GM12891 (cell line): ENCODE data around the gene RAB40C.
A peak's percentile ranks its signal among the peaks of the same experiment; 100 is the strongest.

Source experiments
- DNase-seq: peaks from one replicate; pipeline ENCODE4 v3.0.0; 2011; ENCODE audit warnings: low spot score; ENCODE audit not compliant: insufficient read length
- FAIRE-seq: peaks from 2 replicates; lab custom pipeline; 2011; peaks lifted over from hg19 to GRCh38; lab: Jason Lieb, UNC
- PAX5 ChIP-seq: IDR thresholded peaks from 2 replicates; pipeline ENCODE4 v1.6.1; 2011; ENCODE audit warnings: low read length, moderate library complexity, mild to moderate bottlenecking; ENCODE audit not compliant: insufficient read depth, severe bottlenecking
- POLR2A ChIP-seq: IDR thresholded peaks from 2 replicates; pipeline ENCODE4 v1.6.1; 2011; ENCODE audit warnings: low read depth, low read length, control low read depth
- POLR2AphosphoS5 ChIP-seq: IDR thresholded peaks from 2 replicates; pipeline ENCODE4 v1.6.1; 2011; ENCODE audit warnings: low read depth, low read length, control low read depth
- POU2F2 ChIP-seq: IDR thresholded peaks from 2 replicates; pipeline ENCODE4 v1.6.1; 2011; ENCODE audit warnings: low read depth, mild to moderate bottlenecking, control low read depth, low read length, moderate library complexity
- SPI1 ChIP-seq: IDR thresholded peaks from 2 replicates; pipeline ENCODE4 v1.6.1; 2011; ENCODE audit warnings: low read depth, low read length, control low read depth
- TAF1 ChIP-seq: IDR thresholded peaks from 2 replicates; pipeline ENCODE4 v1.6.1; 2011; ENCODE audit warnings: low read depth, low read length, control low read depth

Gene RAB40C

GRCh38 chr16:659618-660017, 69.8 kb downstream of the RAB40C start:
- FAIRE-seq (no peak), DNase-seq (no peak)
- no peak for TF ChIP-seq TAF1
- no peak for TF ChIP-seq POU2F2
- no peak for TF ChIP-seq SPI1
- no peak for TF ChIP-seq POLR2A
- TF ChIP-seq POLR2AphosphoS5 = no peak
- no peak for TF ChIP-seq PAX5

GRCh38 chr16:660132-660458, 70.2 kb downstream of the RAB40C start:
- TF ChIP-seq TAF1 = no peak
- no peak for TF ChIP-seq PAX5
- no peak for DNase-seq
- FAIRE-seq = no peak

GRCh38 chr16:660459-661183, 70.8 kb downstream of the RAB40C start:
- FAIRE-seq (peak; percentile 88), DNase-seq (peak; percentile 97)

GRCh38 chr16:661184-661821, 71.4 kb downstream of the RAB40C start:
- TF ChIP-seq PAX5 (no peak), SPI1 (no peak), POLR2AphosphoS5 (no peak), TAF1 (no peak), POU2F2 (no peak), POLR2A (no peak)
- FAIRE-seq (no peak), DNase-seq (no peak)

More at GRCh38 chr16:660459-661183, 70.8 kb downstream of the RAB40C start:
- no peak for TF ChIP-seq POLR2A

- TF ChIP-seq TAF1 (no peak), SPI1 (no peak), POU2F2 (no peak), POLR2AphosphoS5 (no peak)
- no peak for DNase-seq
- FAIRE-seq = no peak
These were observed 72.2 kb downstream of the RAB40C start for GRCh38 chr16:662095-662494.

GRCh38 chr16:662597-662996, 72.7 kb downstream of the RAB40C start:
- DNase-seq (no peak), FAIRE-seq (no peak)
- TF ChIP-seq PAX5 (no peak), POU2F2 (no peak), POLR2A (no peak), TAF1 (no peak), POLR2AphosphoS5 (no peak), SPI1 (no peak)

- TF ChIP-seq TAF1 (no peak), POLR2A (no peak), POLR2AphosphoS5 (no peak), PAX5 (no peak), SPI1 (no peak), POU2F2 (no peak)
- FAIRE-seq (no peak), DNase-seq (no peak)
These were observed 76.7 kb downstream of the RAB40C start for GRCh38 chr16:666572-666971.

- FAIRE-seq = no peak
- no peak for DNase-seq
- TF ChIP-seq PAX5 (no peak), POLR2A (no peak), TAF1 (no peak), POU2F2 (no peak), POLR2AphosphoS5 (no peak), SPI1 (no peak)
These were observed 77.4 kb downstream of the RAB40C start for GRCh38 chr16:667113-667779.

GRCh38 chr16:667780-668518, 78.1 kb downstream of the RAB40C start, which contains the start of gene RHOT2:
RHOT2 (plus strand) TSS chr16:668132; CDS start chr16:668200, 68 bp downstream.
- TF ChIP-seq PAX5 (peak; percentile 45), SPI1 (no peak), POLR2A (peak; percentile 75), POLR2AphosphoS5 (peak; percentile 67; the same call in 1 of the 2 replicates), TAF1 (peak; percentile 60), POU2F2 (peak; percentile 8; the same call in 1 of the 2 replicates)
- peak; percentile 99 for FAIRE-seq
- peak; percentile 99 for DNase-seq
